ENCODE results near the gene KLHL12. TPM values are rescaled to one million over a fixed set of nuclear protein-coding genes. Genes with fewer than 3 reads are reported as not detected.

KLHL12 gene
- polyA plus RNA-seq, 4 donors: 29.6 to 43.6 (median 40.4) TPM

DNA sequence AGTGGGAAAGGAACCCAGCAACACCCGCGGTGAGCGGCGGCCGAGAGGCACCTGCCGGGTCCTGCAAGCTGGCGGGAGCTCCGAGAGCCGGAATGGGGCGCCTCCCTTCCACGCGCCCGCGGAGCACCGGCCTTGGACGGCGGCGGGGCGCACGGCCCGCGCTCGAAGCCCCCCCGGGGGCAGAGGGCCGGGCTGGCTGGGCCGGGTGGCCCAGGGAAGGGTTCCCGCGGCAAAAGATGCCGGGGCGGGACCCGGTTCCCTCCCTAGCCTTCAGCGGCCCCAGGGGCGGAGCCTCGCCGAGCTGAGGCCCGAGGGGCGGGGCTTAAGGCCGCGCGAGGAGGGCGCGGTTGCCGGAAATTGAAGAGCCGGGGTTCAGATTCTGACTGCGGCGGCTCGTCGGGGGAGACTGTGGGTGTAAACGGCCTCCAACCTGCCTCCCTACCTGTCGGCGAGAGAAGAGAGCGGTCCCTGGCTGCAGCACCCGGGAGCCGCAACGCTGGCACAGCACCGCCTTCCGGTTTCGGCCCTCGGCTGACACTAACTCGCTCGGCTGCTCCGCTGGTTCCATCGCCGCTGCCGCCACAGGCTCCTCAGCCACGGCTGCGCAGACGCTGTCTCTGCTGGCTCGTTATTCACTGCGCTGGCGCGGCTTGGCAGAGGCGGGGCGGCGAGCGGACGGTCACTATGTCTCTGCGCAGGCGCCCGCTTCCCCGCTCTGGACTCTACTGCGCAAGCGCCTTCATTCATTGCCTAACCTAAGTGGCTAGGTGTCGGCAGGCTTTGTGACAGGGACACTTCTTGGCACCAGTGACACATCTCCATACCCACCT lies 38.3 kb downstream of the KLHL12 start, which contains the start of gene RABIF:
Gene RABIF, minus strand, starts transcription at position 619 of the 830 bp plus-strand sequence. Its CDS starts 51 bp downstream, at position 568.
- DNase-seq (ENCODE audit: low read depth in 4 of 4, low spot score in 3 of 4): peak; percentile 76 to 88 (median 82)

GRCh38 chr1:202888221-202888530 lies 38.9 kb downstream of the KLHL12 start:
- no peak for DNase-seq (ENCODE audit: low read depth in 4 of 4, low spot score in 3 of 4)

DNA sequence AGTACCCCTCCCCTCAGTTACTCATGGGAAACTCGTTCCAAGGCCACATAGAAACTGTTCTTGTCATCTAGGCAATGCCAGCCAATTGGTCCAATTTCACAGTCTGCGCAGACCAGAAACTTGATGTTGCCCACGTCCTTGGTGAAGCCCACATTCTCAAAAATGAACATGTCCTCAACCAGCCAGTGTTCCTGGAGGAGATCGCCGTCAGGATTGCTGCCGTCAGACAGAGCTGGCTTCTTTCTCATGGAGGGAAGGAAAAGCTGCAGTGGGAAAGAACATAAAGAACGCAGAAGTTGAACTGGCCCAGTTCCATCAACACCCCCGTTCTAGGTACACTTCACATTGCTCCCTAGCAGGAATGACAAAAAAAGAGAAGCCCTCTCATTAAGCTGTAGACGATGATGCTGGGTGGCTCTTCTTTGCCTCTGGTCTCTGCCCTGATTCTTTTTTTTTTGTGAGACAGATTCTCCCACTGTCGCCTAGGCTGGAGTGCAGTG lies 46.0 kb downstream of the KLHL12 start:
- no peak for DNase-seq (ENCODE audit: low read depth in 4 of 4, low spot score in 3 of 4)

DNA sequence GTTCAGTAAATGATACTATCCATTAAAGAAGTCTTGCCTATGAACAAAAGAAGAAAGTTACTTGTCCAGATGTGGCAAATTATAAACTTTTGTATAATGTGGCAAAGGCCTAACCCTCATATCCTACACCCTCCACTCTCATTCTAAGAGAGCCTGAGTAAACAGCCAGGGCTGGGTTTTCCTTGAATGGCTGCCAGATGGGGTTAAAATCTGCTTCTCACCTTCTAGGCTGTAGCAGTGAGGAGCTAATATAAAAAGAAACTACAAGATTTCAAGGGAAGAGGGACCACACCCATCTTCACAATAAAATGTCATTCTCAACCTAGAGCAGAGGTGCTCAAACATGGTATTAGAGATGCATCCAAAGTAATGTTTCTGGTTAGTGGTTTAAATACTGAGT lies 47.0 kb downstream of the KLHL12 start:
- DNase-seq (ENCODE audit: low read depth in 4 of 4, low spot score in 3 of 4): no peak

GRCh38 chr1:202879128-202879527 lies 47.9 kb downstream of the KLHL12 start:
- DNase-seq (ENCODE audit: low read depth in 4 of 4, low spot score in 3 of 4): no peak

- no peak for DNase-seq (ENCODE audit: low read depth in 4 of 4, low spot score in 3 of 4)
Observed at GRCh38 chr1:202873026-202873425, 54.0 kb downstream of the KLHL12 start.

DNA sequence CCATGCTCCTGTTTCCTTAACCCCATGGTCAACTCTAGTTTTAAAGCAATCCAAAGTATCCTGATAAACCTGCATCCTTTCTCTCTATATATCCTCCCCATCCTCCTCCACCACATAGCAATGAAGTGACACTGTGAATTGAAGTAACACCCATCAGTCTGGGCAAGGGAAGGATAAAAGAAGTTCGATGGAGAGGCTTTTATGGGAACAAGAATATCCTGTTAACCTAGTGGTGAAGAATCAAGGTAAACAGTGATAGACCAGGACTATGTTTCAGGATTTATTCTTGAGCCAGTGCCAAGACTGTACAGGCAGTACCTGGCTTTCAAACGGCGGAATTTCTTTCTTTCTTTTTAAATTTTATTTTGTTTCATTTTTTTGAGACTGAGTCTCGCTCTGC lies 55.7 kb downstream of the KLHL12 start:
- no peak for DNase-seq (ENCODE audit: low read depth in 4 of 4, low spot score in 3 of 4)

GRCh38 chr1:202862679-202863560 lies 64.1 kb downstream of the KLHL12 start:
- peak in 1 of 4 donors; percentile 5 for DNase-seq (ENCODE audit: low read depth in 4 of 4, low spot score in 3 of 4)

DNA sequence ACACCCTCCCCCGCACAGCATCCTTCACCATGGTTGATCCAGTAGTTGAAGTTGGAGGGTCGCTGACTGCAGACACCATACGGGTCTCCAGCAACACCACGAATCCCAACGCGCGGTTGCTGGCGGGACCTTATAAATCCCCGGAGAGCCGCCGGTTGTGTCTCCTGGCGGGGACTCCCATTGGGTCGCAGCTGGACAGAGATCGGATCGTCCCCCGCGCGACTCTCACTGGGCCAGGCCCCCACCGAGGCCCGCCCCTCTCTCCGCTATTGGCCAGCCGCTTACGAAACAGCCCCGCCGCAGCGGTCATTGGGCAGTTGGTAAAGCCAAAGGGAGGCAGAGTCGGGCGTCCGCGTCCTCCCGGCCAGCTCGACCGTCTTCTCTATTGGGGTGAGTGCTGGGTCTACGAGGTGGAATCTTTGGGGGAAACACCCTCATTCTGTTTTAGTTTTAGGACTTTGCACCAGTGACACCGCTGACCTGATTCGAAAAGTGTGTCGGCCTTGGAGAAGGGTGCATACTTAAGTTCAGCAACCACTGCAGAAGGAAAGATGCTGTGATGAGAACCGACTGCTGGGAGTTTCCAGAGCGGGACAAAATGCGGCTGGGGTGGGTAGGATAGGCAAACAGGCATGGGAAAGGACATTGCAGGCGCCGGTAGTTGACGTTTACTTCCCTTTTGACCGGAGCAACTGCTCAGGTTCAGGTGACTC lies 65.5 kb downstream of the KLHL12 start:
- DNase-seq (ENCODE audit: low read depth in 4 of 4, low spot score in 3 of 4): peak; percentile 72 to 85 (median 76)

DNA sequence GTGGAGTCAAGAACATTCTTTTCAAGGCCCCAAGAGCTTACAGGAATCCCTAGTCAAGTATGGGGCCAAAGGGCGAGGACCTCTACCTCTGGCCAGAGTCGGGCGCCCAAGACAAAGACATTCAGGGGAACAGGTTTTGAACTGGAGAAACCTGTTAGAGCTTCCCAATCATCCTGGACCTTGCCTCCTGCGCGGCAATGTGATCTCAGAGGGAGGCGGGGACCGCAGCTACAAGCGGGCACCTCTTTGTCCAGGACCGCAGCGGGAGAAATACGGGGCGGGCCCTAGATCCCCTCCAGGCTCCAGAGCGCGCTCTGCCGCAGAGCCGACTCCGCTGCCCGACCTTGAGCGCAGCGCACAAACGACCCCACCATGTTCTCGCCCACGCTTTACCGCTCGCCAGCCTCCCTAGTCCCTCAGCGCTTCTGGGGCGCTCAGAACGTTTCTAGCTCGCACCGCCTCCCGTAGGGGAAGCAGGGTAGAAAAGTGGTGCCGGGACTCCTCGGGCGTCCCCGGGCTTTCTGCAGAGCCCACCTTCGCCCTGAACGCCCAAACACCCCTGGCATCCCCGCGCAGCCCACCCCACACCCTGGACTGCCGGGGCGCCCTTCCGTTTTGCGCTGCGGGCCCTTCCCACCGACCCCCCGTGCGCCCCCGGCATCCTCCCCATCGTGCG lies 66.2 kb downstream of the KLHL12 start:
- DNase-seq (ENCODE audit: low read depth in 4 of 4, low spot score in 3 of 4): peak in 3 of 4 donors; percentile 38 to 47 (median 41)

GRCh38 chr1:202858789-202859414 lies 68.1 kb downstream of the KLHL12 start:
- no peak for DNase-seq (ENCODE audit: low read depth in 4 of 4, low spot score in 3 of 4)

DNA sequence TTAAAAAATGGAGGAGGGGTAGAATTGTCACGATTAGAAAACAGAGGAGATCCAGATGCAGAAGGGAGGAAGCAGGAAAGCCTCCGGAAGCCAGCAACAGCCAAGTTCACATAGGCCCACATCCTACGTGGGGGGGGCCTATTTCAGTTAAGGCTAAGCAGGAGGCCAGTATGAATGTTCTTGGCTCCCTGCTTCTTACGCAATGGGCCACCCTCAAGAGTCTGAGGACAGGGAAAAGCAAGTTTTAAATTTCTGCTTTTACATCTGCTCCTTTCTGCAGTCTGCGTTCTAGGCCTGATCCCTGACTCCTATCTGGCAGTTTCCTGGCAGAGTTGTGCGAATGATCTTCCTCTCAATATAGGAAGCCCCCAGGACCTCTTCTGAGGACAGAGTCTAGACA lies 68.7 kb downstream of the KLHL12 start:
- peak in 2 of 4 donors; percentile 20 to 31 for DNase-seq (ENCODE audit: low read depth in 4 of 4, low spot score in 3 of 4)

- peak in 1 of 4 donors; percentile 20 for DNase-seq (ENCODE audit: low read depth in 4 of 4, low spot score in 3 of 4)
Observed at GRCh38 chr1:202857136-202857610, 69.9 kb downstream of the KLHL12 start.

DNA sequence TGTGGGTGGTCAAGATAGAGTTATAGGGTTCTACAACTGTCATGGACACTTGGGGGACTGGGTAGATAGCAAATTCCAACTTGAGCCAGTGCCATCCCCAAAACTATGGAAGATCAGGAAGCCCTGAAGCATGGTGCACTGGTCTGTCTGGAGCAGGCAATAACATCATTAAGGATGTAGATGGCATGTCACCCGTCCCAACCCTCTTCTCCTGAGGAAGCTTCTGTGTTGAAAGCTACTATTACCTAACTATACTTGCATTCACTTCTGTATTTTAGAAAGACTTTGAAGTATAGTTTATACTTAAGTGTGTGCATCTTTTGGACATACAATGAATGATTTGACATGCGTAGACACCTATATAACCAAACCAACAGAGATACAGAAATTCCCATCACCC lies 71.0 kb downstream of the KLHL12 start:
- DNase-seq (ENCODE audit: low read depth in 4 of 4, low spot score in 3 of 4): no peak

DNA sequence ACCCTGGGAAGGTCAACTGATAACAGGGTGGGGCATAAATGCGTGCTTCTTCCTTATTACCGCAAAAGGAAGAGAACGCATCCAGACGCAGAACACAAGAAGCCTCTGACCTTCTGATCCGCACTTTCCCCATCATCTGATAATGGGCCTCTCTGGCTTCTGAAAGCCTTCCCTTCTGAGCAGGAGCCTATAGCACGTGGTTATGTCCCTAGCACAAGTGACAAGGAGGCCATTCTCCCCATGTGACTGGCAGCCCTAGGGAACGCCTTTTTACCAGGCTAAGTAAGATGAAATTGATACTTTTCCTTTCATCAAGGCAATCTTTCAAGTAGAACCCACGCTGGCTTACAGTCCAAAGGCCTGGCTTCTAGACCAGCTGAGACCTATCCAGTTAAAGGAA lies 72.2 kb downstream of the KLHL12 start:
- no peak for DNase-seq (ENCODE audit: low read depth in 4 of 4, low spot score in 3 of 4)

DNA sequence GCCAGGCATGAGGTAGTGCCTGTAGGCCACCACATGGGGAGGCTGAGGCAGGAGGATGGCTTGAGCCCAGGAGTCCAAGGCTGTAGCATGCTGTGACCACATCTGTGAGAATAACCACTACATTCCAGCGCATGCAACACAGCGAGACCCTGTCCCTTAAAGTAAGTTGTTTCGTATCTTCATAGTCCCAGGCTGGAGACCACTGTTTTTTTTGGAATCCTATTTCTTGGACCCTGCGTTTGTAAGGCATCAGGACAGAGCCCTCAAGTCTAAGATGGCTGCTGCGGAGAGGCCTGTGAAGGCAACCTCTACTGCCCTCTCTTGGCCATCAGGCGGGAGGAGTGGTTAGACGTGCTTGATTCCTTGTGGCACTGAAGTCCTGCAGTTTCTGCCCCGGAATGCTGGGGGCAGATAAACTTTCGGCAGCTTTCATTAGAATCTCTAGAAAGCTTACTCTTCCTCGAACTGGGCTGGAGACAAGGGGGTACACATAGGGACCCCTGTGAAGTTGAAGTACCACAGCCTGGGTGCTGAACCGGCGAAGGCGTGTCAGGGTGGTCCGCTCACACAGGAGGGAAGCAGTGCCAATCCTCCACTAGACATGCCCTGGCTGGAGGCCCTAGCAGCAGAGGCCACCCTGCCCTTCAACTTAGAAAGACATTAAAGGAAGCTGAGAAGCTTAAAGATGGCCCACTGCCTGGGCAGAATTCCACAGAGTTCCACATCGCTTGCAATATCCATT lies 74.7 kb downstream of the KLHL12 start:
- DNase-seq (ENCODE audit: low read depth in 4 of 4, low spot score in 3 of 4): no peak

DNA sequence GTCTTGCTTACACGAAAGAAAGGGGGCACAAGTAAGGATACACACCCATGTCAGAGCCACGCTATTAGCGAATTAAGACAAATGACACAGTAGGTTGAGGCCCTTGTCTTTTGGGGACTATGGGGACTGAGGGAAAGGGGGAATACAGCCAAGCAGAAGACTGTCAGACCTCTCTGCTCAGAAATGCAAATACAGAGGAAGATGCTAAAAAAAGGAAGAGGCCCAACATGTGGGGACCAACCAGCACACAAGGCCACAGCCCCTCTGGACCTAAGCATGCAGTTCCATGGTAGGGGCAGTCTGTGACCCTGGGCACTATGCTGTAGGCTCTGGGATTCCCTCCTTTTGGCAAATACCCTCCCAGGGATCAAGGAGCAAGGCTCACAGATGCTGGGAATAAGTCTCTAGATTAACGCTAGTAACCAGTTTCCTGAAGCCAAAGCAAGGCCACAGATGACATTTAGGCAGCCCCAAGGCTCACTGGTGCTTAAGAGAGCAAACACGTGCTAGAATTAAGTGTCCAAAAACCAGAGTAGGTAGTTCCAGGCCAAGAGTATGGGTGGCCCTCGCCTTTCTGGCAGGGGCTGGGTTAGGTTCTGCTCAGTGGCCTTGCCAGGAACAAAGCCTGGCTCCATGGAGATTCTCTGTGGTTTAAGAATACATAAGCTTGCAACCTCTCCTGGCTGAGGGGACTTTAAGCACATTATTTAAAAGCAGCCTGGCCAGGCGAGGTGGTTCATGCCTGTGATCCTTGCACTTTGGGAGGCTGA lies 76.3 kb downstream of the KLHL12 start:
- no peak for DNase-seq (ENCODE audit: low read depth in 4 of 4, low spot score in 3 of 4)

GRCh38 chr1:202848191-202848542 lies 78.9 kb downstream of the KLHL12 start:
- DNase-seq (ENCODE audit: low read depth in 4 of 4, low spot score in 3 of 4): no peak
